Stimulated activated CD4-positive, alpha-beta T cell treated with anti-CD3 and anti-CD28 coated beads, Interleukin-2, amount 100 ng/mL, for 24 hours (primary cell): Measurements from ENCODE around the gene TPPP.
A peak's percentile ranks its signal among the peaks of the same experiment; 100 is the strongest.
"Not testable (repeated sequence)": the region's sequence is repeated elsewhere in the genome, so short reads cannot be mapped to it uniquely, and the experiment has no call there.

Source experiments
- DNase-seq, 2 donors: peaks; one replicate each; pipeline ENCODE4 v3.0.0-alpha.2; 2020

TPPP gene

DNA sequence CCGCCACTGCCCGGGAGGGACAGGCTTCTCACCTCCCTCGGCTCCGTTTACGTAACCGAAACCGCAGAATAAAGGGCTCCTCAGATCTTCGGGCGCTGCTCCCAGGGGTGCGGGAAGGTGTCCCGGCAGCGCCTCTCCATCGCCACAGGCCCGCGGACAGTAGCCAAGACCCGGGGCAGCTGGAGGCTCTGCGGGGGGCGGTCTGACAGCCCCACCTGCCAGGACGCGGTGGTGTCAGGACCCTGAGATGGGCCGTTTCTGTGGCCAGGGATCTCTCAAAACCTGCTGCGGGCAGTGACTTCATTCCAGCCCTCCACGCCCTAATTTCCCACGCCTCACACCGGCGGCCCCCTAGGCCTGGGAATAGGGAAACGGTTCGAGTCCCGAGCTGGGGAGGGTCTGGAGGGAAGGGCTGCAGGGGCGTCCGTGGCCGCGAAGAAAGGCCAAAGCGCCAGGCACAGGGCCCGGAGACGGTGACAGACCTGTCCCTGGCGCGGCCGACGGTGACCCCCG, 567 bp downstream of the TPPP start:
- peak in 1 of 2 donors; percentile 19 for DNase-seq

DNA sequence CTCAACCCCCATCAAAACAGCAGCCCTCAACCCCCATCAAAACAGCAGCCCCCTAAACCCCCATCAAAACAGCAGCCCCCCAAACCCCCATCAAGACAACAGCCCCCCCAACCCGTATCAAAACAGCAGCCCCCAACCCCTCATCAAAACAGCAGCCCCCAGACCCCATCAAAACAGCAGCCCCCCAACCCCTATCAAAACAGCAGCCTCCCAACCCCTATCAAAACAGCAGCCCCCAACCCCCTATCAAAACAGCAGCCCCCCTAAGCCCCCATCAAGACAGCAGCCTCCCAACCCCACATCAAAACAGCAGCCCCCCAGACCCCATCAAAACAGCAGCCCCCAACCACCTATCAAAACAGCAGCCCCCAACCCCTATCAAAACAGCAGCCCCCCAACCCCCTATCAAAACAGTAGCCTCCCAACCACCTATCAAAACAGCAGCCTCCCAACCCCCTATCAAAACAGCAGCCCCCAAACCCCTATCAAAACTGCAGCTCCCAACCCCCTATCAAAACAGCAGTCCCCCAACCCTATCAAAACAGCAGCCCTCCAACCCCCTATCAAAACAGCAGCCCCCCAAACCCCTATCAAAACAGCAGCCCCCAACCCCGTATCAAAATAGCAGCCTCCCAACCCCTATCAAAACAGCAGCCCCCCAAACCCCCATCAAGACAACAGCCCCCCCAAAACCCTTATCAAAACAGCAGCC, 1.2 kb downstream of the TPPP start:
- no peak for DNase-seq

DNA sequence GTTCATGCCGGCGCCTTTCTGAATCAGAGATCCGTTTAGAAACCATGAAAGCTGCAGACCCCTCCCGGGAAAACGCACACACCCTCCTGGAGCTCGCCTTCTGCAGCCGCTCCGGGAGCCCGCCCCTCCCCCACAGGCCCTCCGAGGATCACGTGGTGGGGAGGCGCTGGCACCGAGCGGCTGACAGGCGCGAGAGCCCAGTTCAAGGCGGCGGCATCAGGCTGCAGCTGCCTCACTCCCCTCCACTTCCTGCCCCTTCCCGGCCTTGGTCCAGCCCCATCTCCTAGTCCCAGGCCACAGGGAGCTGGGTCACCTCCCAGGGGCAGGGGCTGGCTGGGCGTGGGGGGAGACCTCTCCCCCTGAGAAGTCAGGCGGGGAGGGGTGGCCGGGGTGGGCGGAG, 2.1 kb downstream of the TPPP start:
- not testable (repeated sequence) for DNase-seq

DNA sequence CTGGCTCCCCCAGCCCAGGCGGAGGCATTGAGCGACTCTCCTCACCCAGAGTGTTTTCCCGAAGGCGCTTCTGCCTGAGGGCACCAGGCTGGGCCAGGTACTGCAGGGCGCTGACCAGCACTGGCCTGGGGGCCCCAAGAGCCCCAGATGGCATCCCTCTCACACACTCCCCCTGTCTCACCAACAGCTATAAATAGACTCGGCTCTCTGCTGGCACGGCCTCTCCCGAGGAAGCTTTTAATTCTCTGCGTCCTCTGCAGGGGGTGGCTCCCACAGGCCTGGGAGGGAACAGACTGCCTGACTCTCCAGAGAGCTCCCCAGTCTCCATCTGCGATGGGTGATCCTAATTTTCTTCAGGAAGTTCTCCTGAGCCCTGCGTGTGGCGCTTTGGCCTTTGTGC, 2.9 kb downstream of the TPPP start:
- DNase-seq = not testable (repeated sequence)

DNA sequence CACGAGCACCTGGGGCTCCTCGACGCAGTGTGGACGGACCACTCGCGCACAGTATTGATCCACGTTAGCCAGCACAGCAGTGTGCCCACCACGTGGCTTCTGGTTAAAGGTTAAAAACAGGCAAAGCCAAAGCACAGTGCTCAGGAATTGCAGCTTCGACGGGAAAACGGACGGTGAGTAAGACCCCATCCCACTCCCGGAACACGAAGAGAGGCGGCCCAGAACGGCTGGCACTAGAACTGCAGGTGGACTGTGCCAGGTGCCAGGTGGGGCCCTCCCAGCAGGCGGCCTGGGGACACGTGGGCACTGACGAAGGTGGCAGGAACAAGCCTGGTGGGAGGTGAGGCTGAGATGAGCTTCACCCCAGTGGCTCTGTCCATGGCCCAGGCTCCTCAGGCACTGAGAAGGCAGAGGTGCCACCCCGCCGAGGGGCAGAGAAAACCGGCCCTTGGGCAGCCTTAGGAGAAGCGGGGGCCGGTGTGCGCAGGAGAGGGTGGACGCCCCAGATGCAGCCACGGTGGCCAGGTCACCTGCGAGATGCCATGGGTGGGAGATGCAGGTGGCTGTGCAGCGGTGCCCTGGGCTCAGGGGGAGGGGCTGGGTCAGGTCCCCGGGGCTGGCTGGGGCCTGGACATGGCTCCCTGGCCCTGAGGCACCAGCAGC, 4.7 kb downstream of the TPPP start:
- peak in 1 of 2 donors; percentile 19 for DNase-seq

DNA sequence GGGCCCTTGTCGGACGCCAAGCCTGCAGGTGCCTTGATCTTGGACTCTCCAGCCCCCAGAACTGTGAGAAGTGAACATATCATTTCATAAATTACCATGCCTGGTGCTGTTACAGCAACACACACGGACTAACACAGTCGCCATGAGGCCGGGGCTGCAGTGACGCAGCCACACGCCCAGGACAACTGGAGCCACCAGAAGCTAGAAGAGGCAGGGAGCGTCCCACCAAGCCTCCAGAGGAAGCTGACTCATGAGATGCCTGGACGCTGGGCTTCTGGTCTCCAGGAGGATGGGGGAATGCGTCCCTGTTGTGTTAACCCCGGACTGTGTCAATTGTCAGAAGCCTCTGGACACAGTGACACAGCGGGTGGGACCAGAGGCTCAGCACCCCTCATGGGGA, 6.2 kb downstream of the TPPP start:
- DNase-seq = not testable (repeated sequence)

DNA sequence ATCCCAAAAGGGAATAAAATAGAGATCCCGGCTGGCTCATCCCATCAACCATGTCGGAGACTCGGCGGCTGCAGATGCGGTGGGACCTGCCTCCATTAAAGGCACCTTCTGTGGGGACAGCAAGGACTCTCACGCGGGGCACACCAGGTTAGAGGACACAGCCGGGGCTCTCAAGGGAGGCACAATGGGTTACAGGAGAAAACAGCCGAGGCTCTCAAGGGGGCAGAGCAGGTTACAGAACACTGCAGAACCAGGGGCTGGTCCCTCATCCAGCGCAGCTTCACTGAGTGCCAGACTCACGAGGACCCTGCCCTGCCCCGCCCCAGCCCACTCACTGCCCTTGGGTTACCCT, 7.0 kb downstream of the TPPP start:
- not testable (repeated sequence) for DNase-seq

DNA sequence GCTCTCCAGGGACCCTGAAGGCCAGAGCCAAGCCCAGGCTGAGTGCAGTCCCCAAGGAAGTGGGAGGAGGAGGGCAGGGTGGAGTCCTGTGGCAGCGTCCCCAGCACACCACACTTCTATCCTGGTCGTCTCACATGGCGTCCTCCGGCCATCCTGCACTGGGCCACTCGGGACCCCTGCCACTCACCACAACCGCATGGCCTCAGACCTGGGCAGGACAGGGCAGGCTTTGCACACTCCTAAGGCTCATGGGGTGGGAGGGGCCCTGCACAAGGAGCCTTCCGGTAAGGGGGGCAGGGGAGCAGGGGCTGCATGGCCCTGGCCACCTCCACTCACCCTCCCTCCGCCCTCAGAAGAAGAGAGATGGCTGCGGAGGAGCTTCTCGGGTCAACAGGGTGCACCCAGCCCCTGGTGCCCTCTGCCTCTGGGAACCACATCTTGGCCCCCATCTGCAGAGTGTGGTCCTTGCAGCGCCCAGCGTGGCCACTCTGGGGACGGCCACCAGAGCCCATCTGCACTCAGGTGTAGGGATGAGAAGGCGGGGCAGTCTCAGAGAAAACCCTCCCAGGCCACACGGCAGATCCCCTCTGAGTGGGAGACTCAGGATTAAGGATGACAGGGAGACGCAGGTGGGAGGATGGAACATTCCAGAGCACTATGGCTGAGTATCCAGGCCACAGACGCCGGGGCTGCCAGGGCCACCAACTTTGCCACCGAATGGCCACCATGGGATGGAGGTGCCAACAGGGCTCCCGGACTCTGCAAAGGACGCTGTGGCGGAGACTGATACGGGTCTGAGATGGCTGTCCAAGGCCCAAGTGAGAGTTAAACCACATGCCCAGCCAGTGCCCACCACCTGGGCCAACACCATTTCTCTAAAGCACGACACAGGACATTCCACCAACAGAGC, 7.6 kb downstream of the TPPP start:
- DNase-seq = no peak

DNA sequence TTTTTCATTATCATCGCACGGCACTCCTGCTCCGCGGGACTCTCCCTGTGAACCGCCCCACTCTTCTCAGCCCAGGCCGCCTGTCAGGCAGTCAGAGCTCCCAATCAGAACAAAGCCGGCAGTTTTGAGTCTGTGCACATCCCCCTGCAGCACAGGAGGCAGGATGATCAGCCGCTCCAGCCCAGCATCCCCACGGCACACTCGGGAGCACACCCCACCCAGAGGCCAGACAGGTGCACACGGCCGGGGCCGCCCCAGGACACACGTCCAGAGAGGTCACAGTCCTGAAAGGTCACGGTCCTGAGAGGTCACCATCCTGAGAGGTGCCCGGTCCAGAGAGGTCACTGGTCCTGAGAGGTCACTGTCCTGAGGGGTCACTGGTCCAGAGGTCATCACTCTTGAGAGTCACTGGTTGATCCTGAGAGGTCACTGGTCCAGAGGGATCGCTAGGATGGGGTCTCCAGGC, 8.4 kb downstream of the TPPP start:
- no peak for DNase-seq

DNA sequence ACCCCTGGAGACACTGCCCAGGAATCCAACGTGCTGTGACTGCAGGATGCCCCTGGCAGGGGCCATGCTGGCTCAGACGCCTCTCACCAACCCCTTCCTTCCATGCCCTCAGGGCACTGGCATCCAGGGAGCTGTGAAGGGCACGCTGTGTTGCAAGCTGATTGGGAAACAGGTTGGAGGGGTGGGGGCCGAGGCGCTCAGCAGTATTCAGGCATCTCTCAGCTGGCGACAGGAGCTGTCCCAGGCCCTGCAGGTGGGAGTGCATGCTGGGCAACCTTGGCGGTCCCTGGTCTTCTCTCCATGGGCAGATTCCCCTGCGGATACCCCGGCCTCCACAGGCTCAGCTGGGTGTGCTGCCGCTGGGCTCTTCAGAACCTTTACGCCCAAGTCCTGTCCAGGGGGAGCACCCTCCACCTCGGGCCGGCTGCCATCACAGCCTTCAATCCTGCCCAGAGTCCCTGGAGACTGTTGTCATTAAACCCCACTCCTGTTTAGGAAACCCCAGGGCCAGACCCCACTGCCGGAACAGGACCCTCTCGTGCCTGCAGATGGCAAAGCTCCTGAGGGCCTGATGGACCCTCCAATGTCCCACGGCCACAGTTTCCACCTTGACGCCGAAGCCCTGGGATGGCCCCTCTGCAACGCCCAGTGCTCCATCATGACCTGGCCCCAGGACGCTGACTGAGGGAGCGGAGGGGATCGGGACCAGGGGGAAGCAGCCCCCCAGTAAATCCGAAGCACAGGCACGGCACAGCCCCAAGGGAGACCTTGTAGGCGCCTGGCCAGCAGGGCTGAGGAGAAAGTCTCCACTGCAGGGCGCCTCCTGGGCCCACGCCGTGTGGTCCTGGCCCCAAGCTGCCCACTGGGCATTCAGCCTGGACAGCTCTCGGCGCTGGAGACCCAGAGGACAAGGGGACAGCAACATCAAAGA, 9.3 kb downstream of the TPPP start:
- DNase-seq = no peak

DNA sequence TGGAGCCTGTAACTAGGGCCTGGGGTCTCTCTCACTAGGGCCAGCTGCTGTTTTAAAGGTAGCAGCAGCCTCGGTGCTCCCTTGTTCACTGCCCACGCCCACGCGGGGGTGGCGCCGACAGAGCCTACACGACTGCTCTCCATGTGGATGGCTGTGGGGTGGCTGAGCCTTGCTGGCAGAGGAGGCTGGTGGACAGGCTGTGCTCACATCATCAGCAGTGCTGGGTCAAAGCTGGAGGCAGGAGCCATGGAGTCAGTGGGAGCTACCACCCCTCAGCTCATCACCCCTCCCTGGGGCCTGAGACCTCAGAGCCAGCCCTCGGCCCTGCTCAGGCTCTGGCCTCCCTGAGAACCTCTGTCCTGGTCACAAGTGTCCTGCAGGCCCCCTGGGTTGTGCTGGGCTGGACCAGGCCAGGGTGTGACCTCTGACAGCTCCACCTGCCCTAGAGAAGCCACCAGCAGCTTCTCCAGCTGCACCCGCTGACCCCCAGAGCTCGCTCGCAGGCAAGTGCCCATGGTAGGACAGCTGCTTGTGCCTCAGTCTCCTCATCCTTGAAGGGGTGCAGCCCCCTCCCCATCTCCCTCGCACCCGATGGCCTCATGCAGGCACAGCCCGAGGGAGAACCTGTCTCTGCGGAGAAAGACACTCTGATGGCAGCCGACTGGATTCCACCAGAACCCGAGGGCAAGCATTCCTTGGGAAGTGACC, 10.3 kb downstream of the TPPP start:
- not testable (repeated sequence) for DNase-seq

DNA sequence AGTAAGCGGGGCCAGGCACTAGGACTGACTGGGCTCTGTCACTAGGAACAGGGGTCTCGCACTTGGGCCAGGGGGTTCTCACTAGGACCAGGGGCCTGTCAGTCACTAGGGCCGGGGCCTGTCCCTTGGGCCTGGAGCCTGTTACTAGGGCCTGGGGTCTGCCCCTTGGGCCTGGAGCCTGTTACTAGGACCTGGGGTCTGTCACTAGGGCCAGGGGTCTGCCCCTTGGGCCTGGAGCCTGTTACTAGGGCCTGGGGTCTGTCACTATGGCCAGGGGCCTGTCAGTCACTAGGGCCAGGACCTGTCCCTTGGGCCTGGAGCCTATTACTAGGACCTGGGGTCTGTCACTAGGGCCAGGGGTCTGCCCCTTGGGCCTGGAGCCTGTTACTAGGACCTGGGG, 10.9 kb downstream of the TPPP start:
- DNase-seq = not testable (repeated sequence)

DNA sequence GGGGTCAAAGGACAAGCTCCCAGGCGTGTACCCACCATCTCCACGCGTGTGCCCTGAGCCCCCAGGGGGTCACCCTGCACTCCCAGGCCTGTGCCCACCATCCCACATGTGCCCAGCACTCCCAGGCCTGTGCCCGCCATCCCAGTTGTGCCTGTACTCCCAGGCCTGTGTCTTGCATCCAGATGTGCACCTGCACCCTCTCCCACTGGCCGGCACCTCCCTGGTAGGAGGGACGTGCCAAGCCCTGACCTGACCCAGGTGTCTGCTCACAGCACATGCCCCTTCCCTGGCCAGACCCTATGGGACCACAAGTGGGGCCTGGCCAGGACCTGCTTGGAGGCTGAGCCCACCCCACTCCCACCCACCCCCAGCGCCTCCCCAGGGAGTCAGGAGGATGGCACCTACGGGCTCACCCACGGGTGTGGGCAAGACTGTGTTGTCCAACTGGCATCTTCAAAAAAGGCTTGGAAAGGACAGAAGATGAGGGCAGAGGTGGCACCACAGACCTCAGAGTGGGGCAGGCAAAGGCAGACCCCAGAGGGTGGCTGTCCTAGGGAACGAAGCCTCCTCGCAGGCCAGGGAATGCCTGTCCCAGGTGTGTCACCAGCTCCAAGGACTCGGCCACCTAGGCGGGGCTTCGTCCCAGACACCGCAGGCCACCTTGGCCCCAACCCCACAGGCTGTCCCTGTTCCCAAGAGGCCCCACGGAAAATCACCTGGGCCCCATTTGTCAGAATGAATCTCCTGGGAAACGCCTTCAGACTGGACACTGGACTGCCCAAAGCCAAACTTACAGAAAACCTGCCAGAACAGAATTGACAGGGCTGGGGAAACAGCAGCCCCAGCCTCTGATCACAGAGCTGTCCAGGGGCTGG, 11.6 kb downstream of the TPPP start:
- DNase-seq = not testable (repeated sequence)

DNA sequence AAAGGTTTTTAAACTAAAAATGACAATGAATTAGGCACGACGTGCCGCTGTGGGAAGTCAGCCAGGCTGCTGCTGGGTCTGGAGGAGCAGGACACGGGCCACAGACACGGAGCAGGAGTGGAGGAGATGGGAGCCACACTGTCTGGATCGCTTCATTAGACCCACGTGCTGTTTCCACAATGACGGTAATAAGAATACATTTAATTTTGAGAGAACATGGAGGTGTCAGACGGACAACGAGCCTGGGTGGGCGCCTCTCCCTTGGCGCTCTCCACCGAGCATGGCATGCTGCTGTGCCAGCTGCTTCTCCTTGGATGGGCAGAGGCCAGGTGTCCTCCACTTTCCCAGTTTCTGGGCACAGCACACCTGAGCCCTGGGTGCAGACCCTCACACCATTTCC, 12.3 kb downstream of the TPPP start:
- peak in 1 of 2 donors; percentile 6 for DNase-seq

DNA sequence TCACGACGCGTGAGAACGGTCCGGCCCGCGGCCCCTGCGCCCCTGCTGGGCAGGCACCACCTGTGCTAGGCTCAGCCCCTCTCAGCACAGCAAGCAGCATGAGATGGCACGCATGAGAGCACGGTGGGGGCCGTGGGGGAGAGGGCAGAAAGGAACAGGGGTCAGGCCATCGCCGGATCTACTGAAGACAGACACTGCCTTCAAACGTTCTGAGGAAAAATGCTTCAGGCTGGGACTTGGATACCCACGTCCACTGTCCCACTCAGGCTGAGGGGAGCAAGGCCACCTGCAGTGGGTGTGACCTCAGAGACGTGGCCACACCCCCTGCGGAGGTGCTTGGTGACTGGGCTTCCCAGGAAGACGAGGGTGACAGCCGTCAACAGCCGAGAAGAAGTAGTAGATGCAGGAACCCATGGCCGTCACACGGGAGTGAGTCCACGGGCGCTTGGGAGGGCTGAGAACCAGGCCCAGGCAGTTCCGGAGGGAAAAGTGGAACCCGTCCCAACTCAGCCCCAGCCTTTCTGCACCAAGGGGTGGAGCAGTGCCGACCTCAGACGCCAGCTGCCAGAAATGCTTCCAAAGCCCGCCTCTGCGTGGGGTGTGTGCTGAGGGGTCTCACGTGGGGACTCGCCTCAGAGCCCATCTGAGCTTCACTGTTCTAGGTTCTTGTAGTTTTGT, 12.9 kb downstream of the TPPP start:
- DNase-seq = not testable (repeated sequence)

DNA sequence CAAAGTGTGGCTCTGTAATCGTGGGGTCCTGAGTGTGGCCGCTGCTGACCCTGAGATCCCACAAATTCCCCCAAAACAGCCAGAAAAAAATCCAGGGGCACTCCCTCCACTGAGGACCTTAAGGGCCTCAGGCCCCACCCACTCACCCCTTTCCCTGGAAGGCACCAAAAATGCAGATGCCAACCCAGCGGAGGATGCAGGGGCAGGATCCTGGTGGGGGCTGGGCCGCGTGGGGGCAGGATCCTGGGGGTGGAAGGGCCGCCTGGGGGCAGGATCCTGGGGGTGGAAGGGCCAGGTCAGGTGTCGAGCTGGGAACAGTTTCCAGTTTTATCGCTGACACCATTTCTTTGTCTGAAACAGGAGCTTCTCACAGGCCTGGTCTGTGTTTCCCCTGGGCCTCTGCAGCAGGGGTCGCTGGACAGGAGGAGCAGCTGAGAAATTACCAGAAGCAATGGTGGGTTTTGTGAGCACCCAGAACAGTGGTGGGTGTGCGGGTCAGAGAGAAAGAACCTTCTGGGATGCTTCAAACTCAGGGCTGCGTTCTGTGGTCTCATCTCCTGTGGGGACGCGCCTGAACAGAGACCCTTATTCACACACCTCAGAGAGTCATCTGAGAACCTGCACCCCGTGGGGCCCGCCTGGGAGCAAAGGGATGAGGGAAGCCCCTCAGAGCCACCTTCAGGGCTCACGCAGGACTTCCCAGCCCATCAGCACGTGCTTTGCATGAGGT, 13.8 kb downstream of the TPPP start:
- DNase-seq = peak in 1 of 2 donors; percentile 16

DNA sequence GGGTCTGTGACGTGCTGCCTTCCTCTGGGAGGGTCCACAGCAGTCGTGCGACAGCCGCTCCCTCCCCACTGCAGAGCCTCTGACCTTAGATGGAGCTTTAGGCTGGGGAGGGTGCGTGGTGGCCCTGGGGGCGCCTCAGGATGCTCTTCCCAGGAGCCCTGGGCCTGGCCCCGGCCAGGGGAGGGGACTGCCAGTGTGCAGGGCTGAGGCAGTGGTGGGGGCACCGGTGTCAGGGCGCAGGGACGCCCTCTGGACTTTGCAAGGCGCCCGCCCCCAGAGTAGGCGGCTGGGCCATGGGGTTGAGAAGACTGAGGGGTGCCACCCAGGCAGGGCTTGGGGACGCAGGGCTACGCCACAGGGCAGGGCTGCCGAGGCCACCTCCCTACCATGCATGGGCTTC, 14.6 kb downstream of the TPPP start:
- not testable (repeated sequence) for DNase-seq

DNA sequence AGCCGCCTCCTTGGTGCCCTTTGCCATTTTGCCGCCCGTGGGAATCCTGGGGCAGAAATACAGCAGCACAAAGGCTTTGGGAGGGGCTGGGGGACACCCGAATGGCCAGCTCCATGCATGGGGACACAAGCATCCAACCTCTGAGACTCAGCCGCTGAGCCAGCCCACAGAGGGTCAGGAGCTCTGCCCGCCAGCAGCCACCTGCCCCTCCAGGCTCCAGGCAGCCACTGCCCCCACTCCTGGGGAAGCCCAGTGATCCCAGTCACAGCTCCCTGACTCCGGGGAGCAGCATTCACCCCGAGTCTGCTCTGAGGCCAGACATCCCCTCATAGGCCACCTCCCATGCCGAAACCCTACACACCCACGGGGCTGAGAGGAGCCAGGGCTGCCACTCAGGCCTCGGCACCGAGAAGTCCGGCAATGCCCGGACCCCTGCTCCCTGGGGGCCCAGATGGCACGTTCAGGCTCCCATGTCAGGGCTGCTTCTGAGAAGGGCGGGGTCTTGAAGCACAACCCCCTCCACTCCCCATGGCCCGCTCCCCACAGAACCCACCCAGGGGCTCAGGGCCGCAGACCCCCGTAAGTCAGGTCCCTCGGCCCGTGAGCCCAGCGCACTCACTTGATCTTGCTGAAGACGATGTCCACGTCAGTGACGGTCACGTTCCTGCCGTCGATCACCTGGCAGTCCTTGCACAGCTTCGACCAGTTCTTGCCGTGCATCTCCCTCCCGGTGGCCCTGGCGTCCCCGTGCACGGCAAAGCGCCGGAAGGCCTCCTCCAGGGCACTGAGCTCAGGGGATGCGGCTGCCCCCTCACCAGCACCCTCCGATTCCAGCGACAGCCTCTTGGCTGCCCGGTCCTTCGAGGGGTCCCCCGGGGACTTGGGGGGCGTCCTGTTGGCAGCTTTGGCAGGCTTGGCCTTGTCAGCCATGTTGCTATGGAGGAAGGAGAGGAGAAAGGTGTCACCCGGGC, 15.7 kb downstream of the TPPP start:
- DNase-seq = peak in 1 of 2 donors; percentile 1
